B cell (primary cell): Measurements from ENCODE around the gene CAPN10. TPM values are rescaled to one million over a fixed set of nuclear protein-coding genes. Genes with fewer than 3 reads are reported as not detected.

Source experiments
- ATAC-seq: fragments of 200-7000 bp; cut with Tn5 transposase; one replicate; pipeline ENCODE4 v1.10.0; 2021; ENCODE audit warnings: low read depth, mild to moderate bottlenecking, moderate number of reproducible peaks, moderate library complexity
- CTCF ChIA-PET: fragments of 350-600 bp; sonication (Branson Sonifier 250); formaldehyde crosslinking; loops from one replicate; lab custom pipeline; 2021; ENCODE audit warnings: antibody characterized with exemption, inconsistent platforms; lab: Charles Lee
- POLR2A ChIA-PET: fragments of 350-600 bp; sonication (Branson Sonifier 250); formaldehyde crosslinking; loops from one replicate; lab custom pipeline; 2021; ENCODE audit warnings: antibody characterized with exemption; lab: Charles Lee
- DNase-seq: peaks from one replicate; pipeline ENCODE4 v3.0.0; 2013
- H2AFZ ChIP-seq: 2 replicates; pipeline ENCODE4 v1.6.1; 2012; ENCODE audit warnings: mild to moderate bottlenecking, low read depth, low read length; ENCODE audit not compliant: insufficient read depth, poor library complexity, severe bottlenecking
- H3K27ac ChIP-seq, 2 donors: 1 replicate in 1 of 2; 2 replicates in 1 of 2; pipeline ENCODE4 v1.5.1; 2012 to 2013; ENCODE audit warnings: low read length in 2 of 2, mild to moderate bottlenecking in 2 of 2, moderate library complexity in 1 of 2
- H3K27me3 ChIP-seq, 4 experiments: fragments of 200-600 bp in 1 of 4; sonication (generic) in 1 of 4; replicated peaks in 1 of 4; 1 replicate in 2 of 4; 2 replicates in 2 of 4; pipeline versions ENCODE4 v1.6.1 to v1.7.0; 2013 to 2016; ENCODE audit warnings: low read length in 3 of 4, mild to moderate bottlenecking in 2 of 4, mixed read lengths in 1 of 4, moderate library complexity in 1 of 4; ENCODE audit not compliant: insufficient read depth in 4 of 4, control insufficient read depth in 3 of 4; ENCODE audit errors: control extremely low read depth in 1 of 4
- H3K36me3 ChIP-seq, 2 experiments: replicated peaks in 1 of 2; 1 replicate in 1 of 2; 2 replicates in 1 of 2; pipeline versions ENCODE4 v1.6.1 to v1.7.1; 2013; ENCODE audit warnings: low read length in 1 of 2; ENCODE audit not compliant: insufficient read depth in 2 of 2, control insufficient read depth in 1 of 2; ENCODE audit errors: control extremely low read depth in 1 of 2, extremely low read depth in 1 of 2
- H3K4me1 ChIP-seq, 2 donors: fragments of 200-600 bp in 1 of 2; sonication (generic) in 1 of 2; 1 replicate in 1 of 2; 2 replicates in 1 of 2; pipeline versions ENCODE4 v1.5.1 to v1.6.1; 2013 to 2017; ENCODE audit warnings: low read length in 2 of 2; ENCODE audit not compliant: control insufficient read depth in 2 of 2, insufficient read depth in 2 of 2
- H3K4me2 ChIP-seq: replicated peaks from 2 replicates; pipeline ENCODE3; 2012; ENCODE audit warnings: mild to moderate bottlenecking, low read depth, low read length; ENCODE audit not compliant: poor library complexity, severe bottlenecking
- H3K4me3 ChIP-seq, 5 experiments: fragments of 200-600 bp in 1 of 5; sonication (generic) in 1 of 5; 1 replicate in 3 of 5; 2 replicates in 2 of 5; pipeline versions ENCODE4 v1.5.1 to v1.7.0; 2011 to 2016; ENCODE audit warnings: low read length in 4 of 5, mild to moderate bottlenecking in 4 of 5, low read depth in 2 of 5, control low read depth in 1 of 5, moderate library complexity in 1 of 5; ENCODE audit not compliant: insufficient read depth in 1 of 5; ENCODE audit errors: control extremely low read depth in 1 of 5, extremely low read depth in 1 of 5
- H3K79me2 ChIP-seq: fragments of 200-600 bp; sonication (generic); one replicate; pipeline ENCODE4 v1.6.0; 2016; ENCODE audit warnings: low read length; ENCODE audit not compliant: control insufficient read depth, insufficient read depth
- H3K9ac ChIP-seq: fragments of 200-600 bp; sonication (generic); 2 replicates; pipeline ENCODE4 v1.6.1; 2017; ENCODE audit warnings: mild to moderate bottlenecking, low read length, moderate library complexity
- H3K9me3 ChIP-seq, 3 donors: one replicate each; pipeline versions ENCODE4 v1.6.1 to v1.7.1; 2013; ENCODE audit warnings: low read length in 2 of 3; ENCODE audit not compliant: control insufficient read depth in 2 of 3, insufficient read depth in 1 of 3; ENCODE audit errors: control extremely low read depth in 1 of 3
- H4K20me1 ChIP-seq: 2 replicates; pipeline ENCODE4 v1.6.0; 2012; ENCODE audit warnings: mild to moderate bottlenecking, low read length; ENCODE audit not compliant: insufficient read depth, control insufficient read depth, poor library complexity, severe bottlenecking
- H3K27ac Mint-ChIP-seq: one replicate; pipeline ENCODE4 v1.8.0; 2021; ENCODE audit warnings: mixed read lengths
- H3K27me3 Mint-ChIP-seq: one replicate; pipeline ENCODE4 v1.8.0; 2021; ENCODE audit warnings: mixed read lengths
- H3K4me1 Mint-ChIP-seq: one replicate; pipeline ENCODE4 v1.8.0; 2021; ENCODE audit warnings: mixed read lengths
- H3K4me3 Mint-ChIP-seq: one replicate; pipeline ENCODE4 v1.8.0; 2021; ENCODE audit warnings: mixed read lengths
- H3K9me3 Mint-ChIP-seq: one replicate; pipeline ENCODE4 v1.8.0; 2022; ENCODE audit warnings: mixed read lengths; ENCODE audit not compliant: insufficient read depth
- CTCF ChIP-seq: fragments of 200-600 bp; IDR thresholded peaks from one replicate; pipeline ENCODE4 v1.8.0; 2022; ENCODE audit warnings: antibody characterized with exemption, mild to moderate bottlenecking
- EZH2 ChIP-seq: IDR thresholded peaks from 2 replicates; pipeline ENCODE4 v1.6.1; 2012; ENCODE audit warnings: borderline replicate concordance, low read depth, mild to moderate bottlenecking, moderate library complexity, low read length; ENCODE audit not compliant: insufficient read depth, poor library complexity, severe bottlenecking
- WGBS: methylation state at CpG from one replicate; pipeline ENCODE4 v1.1.5; 2013; ENCODE audit warnings: missing lambda C conversion rate; ENCODE audit not compliant: insufficient coverage; 5-methylcytosine and 5-hydroxymethylcytosine counted together
- intact Hi-C: fragments of 100-400 bp; cut with micrococcal nuclease; formaldehyde crosslinking; loops from one replicate; pipeline ENCODE4 v1.10.0; 2022
- polyA plus RNA-seq: library from polyadenylated mRNA; depleted of rRNA; stranded (reverse); fragments of >200 nt; gene quantifications from 2 replicates; pipeline ENCODE4 v1.2.3, GENCODE V29; 2012
- total RNA-seq, 2 donors: library from RNA; stranded (reverse); fragments of 120-200 nt in 1 of 2; gene quantifications; 1 replicate in 1 of 2; 2 replicates in 1 of 2; pipeline versions ENCODE4 v1.2.3 to v1.2.4, GENCODE V29; 2013 to 2022

CAPN10 gene
- total and polyA plus RNA-seq, 2 donors (not counting 1 experiment from before 2014, with no cell fraction given), result 73.4 to 92.1 TPM

GRCh38 chr2:240564561-240565332, 21.8 kb upstream of the CAPN10 start:
- WGBS, result 90% methylated on average over 5 of the region's 10 CpGs
- TF ChIP-seq CTCF (no peak), EZH2 (no peak)
- H3K4me2 ChIP-seq, result peak overlapping the region; percentile 97
- H3K4me3 ChIP-seq, result peak overlapping the region; percentile 42 to 76 (median 51)
- peak overlapping the region; percentile 77 for H2AFZ ChIP-seq
- Mint-ChIP-seq H3K4me3 (peak overlapping the region; percentile 94), H3K4me1 (peaks cover 71% of the 10 kb centered on the region), H3K27ac (peak overlapping the region; percentile 99), H3K9me3 (no peaks in the 10 kb centered on the region), H3K27me3 (no peaks in the 10 kb centered on the region)
- peaks cover 52 to 65% of the 10 kb centered on the region in 2 donors for H3K4me1 ChIP-seq
- DNase-seq, result no peak
- H3K9ac ChIP-seq, result peak overlapping the region; percentile 69
- POLR2A ChIA-PET, result interaction anchor here (1.2 to 3.7 kb wide), 2 partner anchors 14 to 21 kb away, joined by 5 to 97 read pairs; partner anchors contain the start of gene CAPN10
- CTCF ChIA-PET, result interaction anchor here (1.1 to 7.8 kb wide), 7 partner anchors 13 to 51 kb away, joined by 3 to 126 read pairs (median 14); partner anchors contain the start of gene CAPN10
- no peak for ATAC-seq
- H3K79me2 ChIP-seq, result peaks cover 45% of the 10 kb centered on the region
- no peaks in the 10 kb centered on the region for H3K9me3 ChIP-seq
- H3K36me3 ChIP-seq, result peaks cover 0 to 11% of the 10 kb centered on the region in 2 experiments
- no peaks in the 10 kb centered on the region for H3K27me3 ChIP-seq
- H4K20me1 ChIP-seq, result peaks cover 20% of the 10 kb centered on the region
- peak overlapping the region; percentile 84 to 86 for H3K27ac ChIP-seq
- intact Hi-C loops, result loop anchor here (5.0 to 10.0 kb wide), 3 partner anchors 540 to 1318 kb away; partner anchors contain the start of genes FARP2 and MTERF4
